Measurements from ENCODE around the gene NCK1.

DNA sequence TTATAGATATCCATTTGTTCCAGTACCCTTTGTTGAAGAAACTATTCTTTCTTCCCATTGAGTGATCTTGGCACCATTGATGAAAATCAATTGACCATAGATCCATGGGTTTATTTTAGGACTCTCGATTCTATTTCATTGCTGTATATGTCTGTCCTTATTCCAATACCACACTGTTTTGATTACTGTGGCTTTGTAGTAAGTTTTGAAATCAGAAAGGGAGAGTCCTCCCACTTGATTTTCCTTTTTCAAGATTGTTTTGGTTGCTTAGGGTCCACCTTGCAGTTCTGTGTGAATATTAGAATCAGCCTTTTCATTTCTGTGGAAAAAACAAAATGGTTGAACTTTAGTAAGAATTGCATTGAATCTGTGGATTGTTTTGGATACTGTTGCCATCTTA lies 75.2 kb downstream of the NCK1 start:
- TF ChIP-seq, protein P1, sequence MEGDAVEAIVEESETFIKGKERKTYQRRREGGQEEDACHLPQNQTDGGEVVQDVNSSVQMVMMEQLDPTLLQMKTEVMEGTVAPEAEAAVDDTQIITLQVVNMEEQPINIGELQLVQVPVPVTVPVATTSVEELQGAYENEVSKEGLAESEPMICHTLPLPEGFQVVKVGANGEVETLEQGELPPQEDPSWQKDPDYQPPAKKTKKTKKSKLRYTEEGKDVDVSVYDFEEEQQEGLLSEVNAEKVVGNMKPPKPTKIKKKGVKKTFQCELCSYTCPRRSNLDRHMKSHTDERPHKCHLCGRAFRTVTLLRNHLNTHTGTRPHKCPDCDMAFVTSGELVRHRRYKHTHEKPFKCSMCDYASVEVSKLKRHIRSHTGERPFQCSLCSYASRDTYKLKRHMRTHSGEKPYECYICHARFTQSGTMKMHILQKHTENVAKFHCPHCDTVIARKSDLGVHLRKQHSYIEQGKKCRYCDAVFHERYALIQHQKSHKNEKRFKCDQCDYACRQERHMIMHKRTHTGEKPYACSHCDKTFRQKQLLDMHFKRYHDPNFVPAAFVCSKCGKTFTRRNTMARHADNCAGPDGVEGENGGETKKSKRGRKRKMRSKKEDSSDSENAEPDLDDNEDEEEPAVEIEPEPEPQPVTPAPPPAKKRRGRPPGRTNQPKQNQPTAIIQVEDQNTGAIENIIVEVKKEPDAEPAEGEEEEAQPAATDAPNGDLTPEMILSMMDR (IDR thresholded peaks at IDR 0.05 in 8 of 11, conservative IDR thresholded peaks at IDR 0.05 in 3 of 11), result no peak
- TF ChIP-seq POLR2A (IDR thresholded peaks at IDR 0.05) (no peak), POLR2AphosphoS5 (IDR thresholded peaks at IDR 0.05) (no peak)

All from spleen (tissue), 7 donors.